Measurements from ENCODE around the gene NKD1. TPM values are rescaled to one million over a fixed set of nuclear protein-coding genes. Genes with fewer than 3 reads are reported as not detected.
"Not testable (repeated sequence)": the region's sequence is repeated elsewhere in the genome, so short reads cannot be mapped to it uniquely, and the experiment has no call there.

The NKD1 gene
- total RNA-seq = 1 to 10 TPM in 1 of 2 experiments, under 1 TPM in 1; 0.67 to 1.6 TPM

GRCh38 chr16:50548125-50548908 lies at the start of gene NKD1:
NKD1 (plus strand) TSS chr16:50548396; CDS start chr16:50548554, 158 bp downstream.
- Mint-ChIP-seq H3K4me3 (peak within 1 kb of the TSS; percentile 84), H3K9me3 (peaks cover 10% of the 10 kb centered on the region), H3K27ac (peak within 1 kb of the TSS; percentile 9), H3K27me3 (no peaks in the 10 kb centered on the region), H3K4me1 (ENCODE audit: low read depth) (peaks cover 7% of the 10 kb centered on the region), H3K36me3 (no peaks in the 10 kb centered on the region)
- ChIA-PET POLR2A (interaction anchor here (1.3 kb wide), 1 partner anchor 209 kb away, joined by 3 read pairs; no protein-coding TSS in a partner anchor), CTCF (interaction anchor here (1.5 to 2.3 kb wide), 4 partner anchors 79 to 258 kb away, joined by 3 to 17 read pairs (median 6); no protein-coding TSS in a partner anchor)
- DNase-seq = peak; percentile 80
- intact Hi-C loops (cut with micrococcal nuclease) = loop anchor here (1.0 to 5.0 kb wide), 5 partner anchors 74 to 193 kb away; partner anchors contain the start of gene BRD7

- Mint-ChIP-seq H3K4me3 (no peak overlapping the region), H3K9me3 (no peaks in the 10 kb centered on the region), H3K27me3 (no peaks in the 10 kb centered on the region), H3K36me3 (no peaks in the 10 kb centered on the region), H3K27ac (no peak overlapping the region), H3K4me1 (ENCODE audit: low read depth) (no peaks in the 10 kb centered on the region)
- no peak for DNase-seq
- ChIA-PET CTCF (no interaction called here), POLR2A (no interaction called here)
- intact Hi-C loops (cut with micrococcal nuclease) = loop anchor here (10.0 kb wide), 1 partner anchor 64 kb away; no protein-coding TSS in a partner anchor
These were observed 49.6 kb upstream of the NKD1 start for GRCh38 chr16:50498431-50499155.

GRCh38 chr16:50499254-50499653 lies 48.9 kb upstream of the NKD1 start:
- H3K27ac Mint-ChIP-seq = no peak overlapping the region
- no peaks in the 10 kb centered on the region for H3K4me1 Mint-ChIP-seq (ENCODE audit: low read depth)
- H3K4me3 Mint-ChIP-seq = no peak overlapping the region
- no peaks in the 10 kb centered on the region for H3K36me3 Mint-ChIP-seq
- ChIA-PET POLR2A (no interaction called here), CTCF (no interaction called here)
- no peaks in the 10 kb centered on the region for H3K9me3 Mint-ChIP-seq
- H3K27me3 Mint-ChIP-seq = no peaks in the 10 kb centered on the region
- intact Hi-C loops (cut with micrococcal nuclease) = loop anchor here (10.0 kb wide), 1 partner anchor 64 kb away; no protein-coding TSS in a partner anchor
- DNase-seq = no peak

GRCh38 chr16:50500171-50500874 lies 47.9 kb upstream of the NKD1 start:
- intact Hi-C loops (cut with micrococcal nuclease) = no loop called here
- Mint-ChIP-seq H3K4me3 (no peak overlapping the region), H3K9me3 (no peaks in the 10 kb centered on the region), H3K27ac (no peak overlapping the region), H3K36me3 (no peaks in the 10 kb centered on the region), H3K4me1 (ENCODE audit: low read depth) (no peaks in the 10 kb centered on the region), H3K27me3 (no peaks in the 10 kb centered on the region)
- no peak for DNase-seq
- CTCF ChIA-PET = no interaction called here
- POLR2A ChIA-PET = no interaction called here

- ChIA-PET CTCF (no interaction called here), POLR2A (no interaction called here)
- Mint-ChIP-seq H3K4me1 (ENCODE audit: low read depth) (no peaks in the 10 kb centered on the region), H3K36me3 (no peaks in the 10 kb centered on the region), H3K27ac (no peak overlapping the region), H3K27me3 (no peaks in the 10 kb centered on the region), H3K9me3 (no peaks in the 10 kb centered on the region), H3K4me3 (no peak overlapping the region)
- no peak for DNase-seq
- intact Hi-C loops (cut with micrococcal nuclease) = no loop called here
These were observed 46.9 kb upstream of the NKD1 start for GRCh38 chr16:50501251-50501650.

- Mint-ChIP-seq H3K27me3 (no peaks in the 10 kb centered on the region), H3K27ac (no peak overlapping the region), H3K36me3 (no peaks in the 10 kb centered on the region), H3K4me1 (ENCODE audit: low read depth) (no peaks in the 10 kb centered on the region), H3K4me3 (no peak overlapping the region), H3K9me3 (no peaks in the 10 kb centered on the region)
- no peak for DNase-seq
- CTCF ChIA-PET = no interaction called here
- POLR2A ChIA-PET = no interaction called here
- intact Hi-C loops (cut with micrococcal nuclease) = no loop called here
These were observed 46.1 kb upstream of the NKD1 start for GRCh38 chr16:50501986-50502615.

- H3K9me3 Mint-ChIP-seq = no peaks in the 10 kb centered on the region
- CTCF ChIA-PET = no interaction called here
- intact Hi-C loops (cut with micrococcal nuclease) = no loop called here
- H3K4me1 Mint-ChIP-seq (ENCODE audit: low read depth) = no peaks in the 10 kb centered on the region
- POLR2A ChIA-PET = no interaction called here
- H3K4me3 Mint-ChIP-seq = no peak overlapping the region
- no peak for DNase-seq
- no peaks in the 10 kb centered on the region for H3K27me3 Mint-ChIP-seq
- H3K36me3 Mint-ChIP-seq = no peaks in the 10 kb centered on the region
- no peak overlapping the region for H3K27ac Mint-ChIP-seq
These were observed 45.6 kb upstream of the NKD1 start for GRCh38 chr16:50502616-50503011.

- ChIA-PET CTCF (interaction anchor here (0.6 kb wide), 1 partner anchor 34 kb away, joined by 3 read pairs; no protein-coding TSS in a partner anchor), POLR2A (interaction anchor here (0.6 kb wide), 1 partner anchor 163 kb away, joined by 8 read pairs; no protein-coding TSS in a partner anchor)
- intact Hi-C loops (cut with micrococcal nuclease); H3K4me1 Mint-ChIP-seq (ENCODE audit: low read depth); H3K27ac Mint-ChIP-seq; H3K9me3 Mint-ChIP-seq; H3K4me3 Mint-ChIP-seq; DNase-seq; H3K27me3 Mint-ChIP-seq; H3K36me3 Mint-ChIP-seq: not testable (repeated sequence)
These were observed 44.2 kb upstream of the NKD1 start for GRCh38 chr16:50503868-50504531.

- ChIA-PET POLR2A (no interaction called here), CTCF (no interaction called here)
- no peaks in the 10 kb centered on the region for H3K4me1 Mint-ChIP-seq (ENCODE audit: low read depth)
- no peaks in the 10 kb centered on the region for H3K27me3 Mint-ChIP-seq
- no peaks in the 10 kb centered on the region for H3K9me3 Mint-ChIP-seq
- DNase-seq = no peak
- H3K36me3 Mint-ChIP-seq = no peaks in the 10 kb centered on the region
- no peak overlapping the region for H3K27ac Mint-ChIP-seq
- intact Hi-C loops (cut with micrococcal nuclease) = loop anchor here (5.0 kb wide), 1 partner anchor 138 kb away; the partner anchor contains the start of gene BRD7
- H3K4me3 Mint-ChIP-seq = no peak overlapping the region
These were observed 43.1 kb upstream of the NKD1 start for GRCh38 chr16:50505115-50505514.

- DNase-seq = no peak
- H3K9me3 Mint-ChIP-seq = no peaks in the 10 kb centered on the region
- H3K36me3 Mint-ChIP-seq = no peaks in the 10 kb centered on the region
- H3K27me3 Mint-ChIP-seq = no peaks in the 10 kb centered on the region
- ChIA-PET CTCF (no interaction called here), POLR2A (no interaction called here)
- H3K4me3 Mint-ChIP-seq = no peak overlapping the region
- no peak overlapping the region for H3K27ac Mint-ChIP-seq
- intact Hi-C loops (cut with micrococcal nuclease) = loop anchor here (5.0 kb wide), 1 partner anchor 139 kb away; the partner anchor contains the start of gene BRD7
- no peaks in the 10 kb centered on the region for H3K4me1 Mint-ChIP-seq (ENCODE audit: low read depth)
These were observed 42.3 kb upstream of the NKD1 start for GRCh38 chr16:50505714-50506542.

GRCh38 chr16:50506543-50506937 lies 41.7 kb upstream of the NKD1 start:
- ChIA-PET CTCF (no interaction called here), POLR2A (no interaction called here)
- Mint-ChIP-seq H3K4me3 (no peak overlapping the region), H3K36me3 (no peaks in the 10 kb centered on the region), H3K27me3 (no peaks in the 10 kb centered on the region), H3K27ac (no peak overlapping the region), H3K9me3 (no peaks in the 10 kb centered on the region), H3K4me1 (ENCODE audit: low read depth) (no peaks in the 10 kb centered on the region)
- no peak for DNase-seq
- intact Hi-C loops (cut with micrococcal nuclease) = loop anchor here (5.0 kb wide), 1 partner anchor 139 kb away; the partner anchor contains the start of gene BRD7
